Measurements from ENCODE around the gene FXYD2.
A peak's percentile ranks its signal among the peaks of the same experiment; 100 is the strongest.
"Not testable (repeated sequence)": the region's sequence is repeated elsewhere in the genome, so short reads cannot be mapped to it uniquely, and the experiment has no call there.

Gene FXYD2

GRCh38 chr11:117820516-117820915 is 4.0 kb downstream of the FXYD2 start:
- DNase-seq (ENCODE audit: low read depth in 3 of 3) = no peak

DNA sequence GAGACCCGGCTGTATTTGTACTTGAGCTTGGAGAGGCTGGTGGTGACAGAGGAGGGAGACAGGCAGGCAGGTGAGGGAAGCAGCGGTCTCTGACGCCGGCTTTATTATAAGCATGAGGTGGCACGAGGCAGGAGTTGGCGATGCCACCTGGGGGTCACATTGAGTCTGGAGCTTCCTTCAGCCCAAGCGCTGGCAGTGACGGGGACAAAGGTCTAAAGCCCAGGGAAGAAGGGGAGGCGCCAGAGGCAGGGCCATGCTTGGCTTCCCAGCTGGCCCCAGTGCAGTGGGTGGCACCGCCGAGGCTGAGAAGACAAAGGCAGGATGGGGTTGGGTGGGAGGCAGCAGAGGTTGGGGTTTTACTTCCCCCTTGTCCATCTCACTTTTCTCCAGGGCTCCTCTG is 4.5 kb downstream of the FXYD2 start:
- no peak for DNase-seq (ENCODE audit: low read depth in 3 of 3)

GRCh38 chr11:117819096-117820040 is 5.2 kb downstream of the FXYD2 start:
- DNase-seq (ENCODE audit: low read depth in 3 of 3) = no peak

DNA sequence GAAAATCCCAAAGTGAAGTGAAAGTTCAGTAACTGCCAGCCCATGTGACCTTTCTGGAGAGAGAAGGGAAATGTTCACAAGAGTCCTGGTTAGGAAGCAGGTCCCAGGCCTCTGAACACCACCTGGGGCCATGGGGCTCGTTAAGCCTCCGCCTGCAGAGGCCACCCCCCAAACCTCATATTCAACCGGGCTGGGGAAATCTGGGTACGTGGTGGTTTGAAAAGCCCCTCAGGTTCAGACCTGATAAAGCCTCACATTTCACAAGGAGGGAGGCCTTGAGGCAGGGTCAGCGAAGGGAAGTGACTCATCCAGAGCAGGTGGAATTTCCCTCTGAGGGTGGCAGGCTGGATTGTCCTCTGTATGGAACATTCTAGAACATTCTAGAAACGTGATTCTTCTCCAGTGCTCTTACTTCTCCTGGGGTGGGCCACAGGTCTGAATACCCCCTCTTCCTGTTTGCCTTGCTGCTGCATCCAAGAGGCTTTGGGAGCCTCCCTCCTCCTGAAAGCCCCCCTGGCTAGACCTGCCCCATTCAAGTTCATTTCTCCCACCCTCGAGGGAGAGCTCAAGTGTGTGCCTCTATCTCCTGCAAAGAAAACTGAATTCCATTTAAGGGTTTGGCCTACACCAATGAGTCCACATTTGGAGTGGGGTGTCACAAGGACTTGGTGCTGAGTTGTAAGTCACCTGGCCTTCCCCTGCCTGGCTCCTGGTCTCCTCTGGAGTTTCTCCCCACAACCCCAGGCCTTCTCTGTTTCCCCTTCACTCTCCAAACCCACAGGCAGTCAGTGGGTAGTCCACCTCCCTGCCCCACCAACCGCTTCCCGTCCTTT is 6.3 kb downstream of the FXYD2 start:
- DNase-seq (ENCODE audit: low read depth in 3 of 3) = no peak

DNA sequence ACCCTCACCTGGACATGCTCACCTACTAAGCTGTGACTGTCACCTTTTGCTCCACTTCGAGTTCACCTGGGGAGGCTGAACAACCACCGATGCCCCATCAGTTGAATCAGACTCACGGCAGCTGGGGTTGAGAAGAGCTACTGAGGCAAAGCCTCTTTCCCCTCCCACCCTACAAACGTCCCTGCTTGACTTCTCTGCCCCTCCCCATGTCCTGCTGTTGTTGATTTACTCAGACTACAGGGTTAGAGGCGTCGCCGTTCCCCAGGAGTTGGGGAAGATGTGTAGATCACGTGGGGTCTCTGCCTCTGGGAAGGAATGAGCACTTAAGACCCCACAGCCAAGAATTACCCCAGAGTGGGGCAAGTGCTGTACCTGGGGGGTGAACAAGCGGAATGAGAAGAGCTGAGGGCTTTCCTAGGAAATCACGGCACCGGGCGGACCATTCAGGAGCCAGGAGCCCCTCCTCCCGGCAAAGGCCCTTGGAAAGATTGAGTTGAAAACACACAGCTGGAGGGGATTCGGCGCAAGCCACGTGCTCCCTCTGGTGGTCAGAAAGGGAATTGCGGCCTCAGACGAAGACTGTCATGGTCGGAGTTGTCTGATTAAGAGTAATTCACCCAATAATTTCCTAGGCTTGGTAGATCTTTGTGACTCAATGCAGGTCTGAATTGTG is 7.0 kb downstream of the FXYD2 start:
- DNase-seq (ENCODE audit: low read depth in 3 of 3) = peak; percentile 78 to 83 (median 81)

- no peak for DNase-seq (ENCODE audit: low read depth in 3 of 3)
These were observed 7.6 kb downstream of the FXYD2 start for GRCh38 chr11:117816846-117817367.

- no peak for DNase-seq (ENCODE audit: low read depth in 3 of 3)
These were observed 8.3 kb downstream of the FXYD2 start for GRCh38 chr11:117816151-117816741.

DNA sequence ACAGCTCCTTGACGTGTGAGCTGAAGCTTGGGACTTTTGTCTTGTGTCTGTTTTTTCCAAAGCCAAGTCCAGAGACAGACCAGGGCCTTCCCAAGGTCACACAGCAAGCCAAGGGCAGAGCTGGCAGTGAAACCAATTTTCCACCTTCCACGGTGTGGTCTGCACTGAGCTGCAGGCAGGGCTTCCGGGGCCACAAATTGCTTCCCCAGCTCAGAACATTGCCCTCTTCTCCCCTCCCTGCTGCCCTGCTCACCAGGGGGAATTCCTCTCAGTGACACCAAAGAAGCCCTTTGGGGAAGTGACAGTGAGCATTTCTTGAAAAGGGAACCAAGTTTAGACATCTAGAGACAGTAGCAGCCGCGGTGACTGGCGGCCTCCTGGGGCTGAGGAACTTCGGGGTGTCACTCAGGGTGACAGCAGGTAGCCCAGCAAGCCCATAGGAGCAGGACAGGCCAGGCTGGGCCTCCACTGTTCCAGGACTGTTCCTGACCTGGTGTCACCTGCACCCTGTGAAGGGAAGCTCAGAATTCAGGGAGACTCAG is 9.2 kb downstream of the FXYD2 start:
- DNase-seq (ENCODE audit: low read depth in 3 of 3) = peak in 2 of 3 experiments; percentile 55 to 62

- peak in 2 of 3 experiments; percentile 41 to 67 for DNase-seq (ENCODE audit: low read depth in 3 of 3)
These were observed 9.7 kb downstream of the FXYD2 start for GRCh38 chr11:117814766-117815261.

DNA sequence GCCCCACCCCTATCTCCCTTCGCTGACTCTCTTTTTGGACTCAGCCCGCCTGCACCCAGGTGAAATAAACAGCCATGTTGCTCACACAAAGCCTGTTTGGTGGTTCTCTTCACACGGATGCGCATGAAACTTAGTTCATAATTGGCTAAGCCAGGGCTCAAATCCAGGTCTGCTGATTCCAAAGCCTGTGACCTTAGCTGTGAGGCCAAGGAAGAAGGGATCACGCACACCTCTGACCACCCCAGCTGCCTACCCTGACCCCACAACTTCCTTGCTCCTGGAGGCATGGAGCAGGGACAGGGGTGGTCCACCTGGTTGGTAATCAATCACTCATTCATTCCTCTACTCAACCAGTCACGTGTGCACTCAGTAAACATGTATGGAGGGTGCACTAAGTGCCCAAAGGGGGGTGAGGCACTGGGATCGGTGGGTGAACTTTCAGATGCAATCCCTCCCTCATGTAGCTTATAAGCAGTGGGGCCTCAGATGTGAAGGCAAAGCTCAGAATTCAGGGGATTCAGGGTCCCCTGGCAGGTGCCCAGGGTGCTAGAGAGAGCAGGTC is 10.3 kb downstream of the FXYD2 start:
- DNase-seq (ENCODE audit: low read depth in 3 of 3) = no peak

DNA sequence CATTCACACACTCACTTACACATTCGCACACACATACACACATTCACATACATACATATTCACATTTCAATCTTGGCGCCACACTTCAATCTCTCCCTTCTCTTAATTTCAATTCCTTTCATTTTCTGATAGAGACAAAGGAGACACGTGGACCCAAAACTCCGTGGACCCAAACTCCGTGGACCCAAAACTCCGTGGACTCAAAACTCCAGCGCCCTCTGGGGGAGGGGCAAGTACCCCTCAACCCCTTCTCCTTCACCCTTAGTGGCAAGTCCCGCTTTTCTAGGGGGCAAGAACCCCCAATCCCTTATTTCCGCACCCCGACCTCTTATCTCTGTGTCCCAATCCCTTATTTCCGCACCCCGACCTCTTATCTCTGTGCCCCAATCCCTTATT is 14.5 kb downstream of the FXYD2 start:
- not testable (repeated sequence) for DNase-seq (ENCODE audit: low read depth in 3 of 3)

DNA sequence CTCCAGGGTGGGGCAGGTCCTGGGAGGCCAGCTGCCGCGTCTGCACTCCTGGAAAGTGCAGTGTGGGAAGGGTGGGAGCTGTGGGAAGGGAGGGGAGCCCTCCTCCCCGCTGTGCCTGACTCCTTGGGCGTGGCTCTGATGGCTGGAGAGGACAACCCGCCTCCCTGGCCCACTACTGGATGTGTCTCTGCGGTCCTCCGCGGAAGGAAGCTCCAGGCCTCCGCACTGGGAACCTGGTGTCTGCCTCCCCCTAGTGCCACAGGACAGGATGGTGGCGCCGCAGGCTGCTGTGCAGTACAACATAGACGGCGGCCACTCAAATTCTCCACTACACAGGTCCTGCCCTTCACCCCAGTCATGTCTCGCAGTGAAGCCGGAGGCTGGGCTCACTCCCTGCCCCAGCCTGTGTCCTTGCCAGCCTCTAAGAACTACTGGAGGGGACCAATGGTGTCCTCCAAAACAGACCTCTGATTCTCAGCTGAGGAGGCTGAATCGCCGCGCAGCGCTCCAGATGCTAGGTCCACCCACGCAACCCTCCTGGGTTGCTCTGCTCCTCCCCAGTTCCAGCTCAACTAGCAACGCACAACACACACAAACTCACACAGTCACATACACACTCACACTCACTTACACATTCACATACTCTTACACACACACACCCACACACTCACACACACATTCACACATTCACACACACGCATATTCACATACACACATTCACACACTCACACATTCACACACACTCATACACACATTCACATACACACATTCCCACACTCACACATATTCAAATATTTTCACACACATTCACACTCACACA is 15.1 kb downstream of the FXYD2 start:
- no peak for DNase-seq (ENCODE audit: low read depth in 3 of 3)

DNA sequence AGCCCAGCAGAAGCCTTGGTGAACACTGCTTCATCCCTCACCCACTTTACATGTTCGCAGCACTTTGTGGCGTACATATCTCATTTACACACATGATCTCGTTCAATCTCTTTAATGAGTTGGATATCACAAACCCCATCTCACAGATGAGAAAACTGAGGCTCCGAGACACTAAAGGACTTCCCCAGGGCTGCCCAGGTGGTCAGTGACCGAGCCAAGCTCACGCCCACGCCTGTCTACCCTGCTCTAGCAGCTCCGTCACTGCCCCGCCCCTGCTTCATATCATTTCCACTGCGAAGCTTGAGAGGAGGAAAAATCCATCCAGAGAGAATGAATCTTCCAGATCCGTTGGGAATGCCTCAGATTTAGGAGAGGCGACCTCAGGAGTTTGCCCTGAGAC is 15.8 kb downstream of the FXYD2 start:
- no peak for DNase-seq (ENCODE audit: low read depth in 3 of 3)

DNA sequence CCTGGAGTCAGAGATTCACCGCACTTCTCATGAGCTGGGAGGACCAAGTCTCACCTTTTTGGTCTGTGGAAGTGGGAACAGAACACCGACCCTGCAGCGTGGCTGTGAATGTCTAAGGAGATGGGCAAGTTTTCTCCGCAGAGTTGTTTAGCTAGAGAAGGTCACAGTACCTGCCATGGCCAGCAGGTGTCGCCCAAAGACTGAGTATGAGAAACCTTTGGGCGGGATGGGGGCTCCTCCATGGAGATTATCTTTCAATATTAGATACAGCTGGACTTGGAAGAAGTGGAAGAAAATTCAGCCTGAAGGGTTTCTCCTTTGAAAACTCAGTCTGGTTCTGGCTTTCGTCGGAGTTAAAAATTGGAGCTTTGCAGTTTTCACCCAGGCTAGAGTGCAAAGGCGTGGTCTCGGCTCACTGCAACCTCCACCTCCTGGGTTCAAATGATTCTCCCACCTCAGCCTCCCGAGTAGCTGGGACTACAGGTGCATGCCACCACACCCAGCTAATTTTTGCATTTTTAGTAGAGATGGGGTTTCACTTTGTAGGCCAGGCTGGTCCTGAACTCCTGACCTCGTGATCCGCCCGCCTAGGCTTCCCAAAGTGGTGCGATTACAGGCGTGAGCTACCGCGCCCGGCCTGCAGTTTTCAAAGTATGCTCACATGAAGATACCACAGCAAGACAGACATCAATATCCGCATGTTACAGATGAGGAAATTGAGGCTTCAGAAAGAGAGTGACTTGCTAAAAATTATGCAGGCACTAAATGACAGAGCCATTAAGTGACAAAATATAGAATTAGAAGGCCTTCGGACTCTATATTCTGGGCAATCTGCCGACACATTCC is 16.8 kb downstream of the FXYD2 start:
- DNase-seq (ENCODE audit: low read depth in 3 of 3) = peak; percentile 63 to 67 (median 66)

- DNase-seq (ENCODE audit: low read depth in 3 of 3) = no peak
These were observed 17.7 kb downstream of the FXYD2 start for GRCh38 chr11:117806846-117807245.

GRCh38 chr11:117805045-117805444 is 19.5 kb downstream of the FXYD2 start:
- no peak for DNase-seq (ENCODE audit: low read depth in 3 of 3)

GRCh38 chr11:117803896-117804295 is 20.6 kb downstream of the FXYD2 start:
- no peak for DNase-seq (ENCODE audit: low read depth in 3 of 3)

DNA sequence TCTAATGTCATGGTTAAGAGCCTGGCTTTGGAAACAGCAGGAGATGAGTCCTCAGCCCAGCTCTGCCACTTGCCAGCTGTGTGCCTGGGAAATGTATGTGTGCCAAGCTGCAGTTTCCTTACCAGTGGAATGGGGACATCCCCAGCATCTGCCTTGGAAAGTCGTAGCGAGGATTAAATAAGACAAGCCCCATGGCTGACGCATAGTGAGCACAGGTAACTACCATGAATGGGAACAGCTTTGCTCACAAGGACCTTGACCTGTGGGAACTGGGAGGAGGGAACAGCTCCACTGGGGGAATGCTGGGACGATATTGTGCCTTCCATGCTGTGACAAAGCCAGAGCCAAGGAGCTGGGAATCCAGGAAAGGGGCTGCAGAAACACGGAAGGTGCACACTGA is 24.9 kb downstream of the FXYD2 start:
- DNase-seq (ENCODE audit: low read depth in 3 of 3) = no peak
